IMR-90 (cell line): ENCODE results near the gene SPATA31D4. TPM values are rescaled to one million over a fixed set of nuclear protein-coding genes. Genes with fewer than 3 reads are reported as not detected.
A peak's percentile ranks its signal among the peaks of the same experiment; 100 is the strongest.

Experiments
- ATAC-seq: fragments of 200-7000 bp; cut with Tn5 transposase; 2 replicates; pipeline ENCODE4 v1.9.1; 2020; ENCODE audit warnings: low read depth, mild to moderate bottlenecking, moderate library complexity
- BruUV-seq: library from RNA; stranded (reverse); fragments of 400-500 nt; replicated peaks from 2 replicates; lab custom pipeline; 2021; lab: Mats Ljungman, UMichigan
- CTCF ChIA-PET: fragments of 300-600 bp; formaldehyde crosslinking; extraction: SDS; loops from one replicate; lab custom pipeline; 2021; ENCODE audit warnings: antibody characterized with exemption; lab: Yijun Ruan, JAX
- POLR2A ChIA-PET: fragments of 300-600 bp; sonication (Branson Sonifier 250); formaldehyde crosslinking; loops from one replicate; lab custom pipeline; 2022; ENCODE audit warnings: antibody characterized with exemption; ENCODE audit not compliant: unreplicated experiment; lab: Charles Lee
- DNase-seq: peaks from one replicate; pipeline ENCODE4 v3.0.0; 2013
- H2AFZ ChIP-seq: replicated peaks from 2 replicates; pipeline ENCODE3; 2013; ENCODE audit warnings: low read length, mild to moderate bottlenecking; ENCODE audit not compliant: poor library complexity
- H2AK5ac ChIP-seq: 2 replicates; pipeline ENCODE4 v1.6.1; 2013; ENCODE audit warnings: low read depth, low read length, inconsistent platforms
- H2AK9ac ChIP-seq: replicated peaks from 2 replicates; pipeline ENCODE3; 2013; ENCODE audit warnings: mild to moderate bottlenecking, low read depth, low read length, moderate library complexity; ENCODE audit not compliant: poor library complexity
- H2BK120ac ChIP-seq: 2 replicates; pipeline ENCODE4 v1.6.1; 2013; ENCODE audit warnings: low read depth, low read length, inconsistent platforms
- H2BK15ac ChIP-seq: 3 replicates; pipeline ENCODE4 v1.6.1; 2013; ENCODE audit warnings: low read depth, low read length, inconsistent platforms
- H2BK20ac ChIP-seq: 2 replicates; pipeline ENCODE4 v1.6.1; 2013; ENCODE audit warnings: low read depth, mild to moderate bottlenecking, inconsistent platforms, low read length, moderate library complexity
- H2BK5ac ChIP-seq: 2 replicates; pipeline ENCODE4 v1.6.1; 2013; ENCODE audit warnings: mild to moderate bottlenecking, low read depth, low read length, inconsistent platforms; ENCODE audit not compliant: poor library complexity, severe bottlenecking
- H3K14ac ChIP-seq: replicated peaks from 2 replicates; pipeline ENCODE4 v1.6.1; 2013; ENCODE audit warnings: low read depth, low read length, inconsistent platforms
- H3K18ac ChIP-seq: 2 replicates; pipeline ENCODE4 v1.6.1; 2013; ENCODE audit warnings: low read depth, low read length, control low read depth
- H3K23ac ChIP-seq: 2 replicates; pipeline ENCODE4 v1.6.1; 2013; ENCODE audit warnings: low read depth, low read length, inconsistent platforms
- H3K27ac ChIP-seq: 2 replicates; pipeline ENCODE4 v1.5.1; 2013; ENCODE audit warnings: mild to moderate bottlenecking, control low read depth, low read length; ENCODE audit not compliant: insufficient read depth
- H3K27me3 ChIP-seq: 2 replicates; pipeline ENCODE4 v1.6.1; 2013; ENCODE audit warnings: low read length; ENCODE audit not compliant: control insufficient read depth, insufficient read depth
- H3K36me3 ChIP-seq: 2 replicates; pipeline ENCODE4 v1.6.1; 2013; ENCODE audit warnings: low read length, mixed read lengths; ENCODE audit not compliant: control insufficient read depth, insufficient read depth
- H3K4ac ChIP-seq: 2 replicates; pipeline ENCODE4 v1.6.1; 2013; ENCODE audit warnings: low read depth, low read length, inconsistent platforms
- H3K4me1 ChIP-seq: 2 replicates; pipeline ENCODE4 v1.6.1; 2013; ENCODE audit warnings: low read length, mixed read lengths; ENCODE audit not compliant: control insufficient read depth, insufficient read depth
- H3K4me2 ChIP-seq: 2 replicates; pipeline ENCODE4 v1.6.1; 2013; ENCODE audit warnings: low read depth, mild to moderate bottlenecking, control low read depth, low read length, moderate library complexity
- H3K4me3 ChIP-seq: 2 replicates; pipeline ENCODE4 v1.5.1; 2013; ENCODE audit warnings: low read depth, mild to moderate bottlenecking, control low read depth, low read length, moderate library complexity; ENCODE audit not compliant: insufficient read depth
- H3K56ac ChIP-seq: 2 replicates; pipeline ENCODE4 v1.6.1; 2013; ENCODE audit warnings: low read length, inconsistent platforms; ENCODE audit not compliant: insufficient read depth; ENCODE audit errors: extremely low read depth
- H3K79me1 ChIP-seq, 2 experiments: 2 replicates each; pipeline ENCODE4 v1.6.1; 2013; ENCODE audit warnings: low read length in 2 of 2, inconsistent platforms in 1 of 2, low read depth in 1 of 2
- H3K9ac ChIP-seq: 2 replicates; pipeline ENCODE4 v1.6.1; 2013; ENCODE audit warnings: low read depth, low read length, control low read depth
- H3K9me1 ChIP-seq: 2 replicates; pipeline ENCODE4 v1.6.1; 2013; ENCODE audit warnings: low read length, inconsistent platforms; ENCODE audit not compliant: insufficient read depth
- H3K9me3 ChIP-seq: 2 replicates; pipeline ENCODE4 v1.6.1; 2013; ENCODE audit warnings: low read length; ENCODE audit not compliant: control insufficient read depth, insufficient read depth
- H4K20me1 ChIP-seq: 2 replicates; pipeline ENCODE4 v1.6.1; 2013; ENCODE audit warnings: low read length, inconsistent platforms; ENCODE audit not compliant: insufficient read depth
- H4K5ac ChIP-seq: 2 replicates; pipeline ENCODE4 v1.6.1; 2013; ENCODE audit warnings: mild to moderate bottlenecking, low read depth, low read length, control low read depth
- H4K8ac ChIP-seq, 2 experiments: 2 replicates each; pipeline ENCODE4 v1.6.1; 2013; ENCODE audit warnings: low read depth in 2 of 2, low read length in 2 of 2, control low read depth in 1 of 2, inconsistent platforms in 1 of 2
- H4K91ac ChIP-seq: 2 replicates; pipeline ENCODE4 v1.6.1; 2013; ENCODE audit warnings: low read depth, low read length, inconsistent platforms; ENCODE audit not compliant: insufficient read depth
- BHLHE40 ChIP-seq: fragments of 150-350 bp; IDR thresholded peaks from 2 replicates; pipeline ENCODE4 v1.6.1; 2016; ENCODE audit warnings: mild to moderate bottlenecking, low read depth, low read length
- CEBPB ChIP-seq: IDR thresholded peaks from 2 replicates; pipeline ENCODE4 v1.6.1; 2012; ENCODE audit warnings: low read depth, low read length, improper control_type of control experiment
- CHD1 ChIP-seq: IDR thresholded peaks from 2 replicates; pipeline ENCODE4 v1.6.1; 2012; ENCODE audit warnings: low read depth, low read length, improper control_type of control experiment
- ELK1 ChIP-seq: fragments of 150-350 bp; IDR thresholded peaks from 2 replicates; pipeline ENCODE4 v1.6.1; 2016; ENCODE audit warnings: low read depth, mild to moderate bottlenecking, low read length, moderate library complexity, borderline replicate concordance
- FOS ChIP-seq: fragments of 150-350 bp; IDR thresholded peaks from 2 replicates; pipeline ENCODE4 v1.6.1; 2016; ENCODE audit warnings: low read depth, low read length
- MAFK ChIP-seq: IDR thresholded peaks from 2 replicates; pipeline ENCODE4 v1.6.1; 2012; ENCODE audit warnings: low read depth, low read length, improper control_type of control experiment
- MXI1 ChIP-seq: IDR thresholded peaks from 2 replicates; pipeline ENCODE4 v1.6.1; 2012; ENCODE audit warnings: low read depth, mild to moderate bottlenecking, low read length, moderate library complexity, borderline replicate concordance
- NFE2L2 ChIP-seq: fragments of 150-350 bp; IDR thresholded peaks from 2 replicates; pipeline ENCODE4 v1.6.1; 2016; ENCODE audit warnings: low read depth, mild to moderate bottlenecking, low read length
- POLR2A ChIP-seq: IDR thresholded peaks from 2 replicates; pipeline ENCODE4 v1.6.1; 2012; ENCODE audit warnings: mild to moderate bottlenecking, low read depth, low read length
- RAD21 ChIP-seq: IDR thresholded peaks from 2 replicates; pipeline ENCODE4 v1.6.1; 2012; ENCODE audit warnings: low read length, improper control_type of control experiment
- RCOR1 ChIP-seq: IDR thresholded peaks from 2 replicates; pipeline ENCODE4 v1.6.1; 2012; ENCODE audit warnings: mild to moderate bottlenecking, low read length, improper control_type of control experiment; ENCODE audit not compliant: insufficient replicate concordance
- RFX5 ChIP-seq: IDR thresholded peaks from 2 replicates; pipeline ENCODE4 v1.8.0; 2012; ENCODE audit warnings: low read depth, mild to moderate bottlenecking, low read length, moderate library complexity
- WGBS, 2 experiments: methylation state at CpG; one replicate each; pipeline versions ENCODE4 v1.1.5 to v1.1.7; 2013; ENCODE audit warnings: missing lambda C conversion rate in 2 of 2; ENCODE audit not compliant: insufficient read length in 1 of 2; ENCODE audit errors: extremely low coverage in 2 of 2; 5-methylcytosine and 5-hydroxymethylcytosine counted together
- dilution Hi-C: fragments of 300-500 bp; cut with HindIII; formaldehyde crosslinking; loops from one replicate; pipeline ENCODE4 v1.14.3; 2018; ENCODE audit warnings: low sequenced_read_pairs; ENCODE audit not compliant: unreplicated experiment
- in situ Hi-C: fragments of 300-500 bp; cut with MboI; formaldehyde crosslinking; loops from 3 replicates; pipeline ENCODE4 v1.14.3; 2019; ENCODE audit warnings: low sequenced_read_pairs, inconsistent platforms, mixed read lengths
- intact Hi-C: fragments of 100-400 bp; cut with micrococcal nuclease; formaldehyde crosslinking; loops from 2 replicates; pipeline ENCODE4 v1.10.0; 2022
- polyA plus RNA-seq, 3 experiments: library from polyadenylated mRNA; depleted of rRNA; stranded (reverse); fragments of >200 nt; gene quantifications; 2 replicates each; pipeline ENCODE4 v1.2.3, GENCODE V29; 2012; ENCODE audit warnings: low replicate concordance in 1 of 3
- total RNA-seq: library from RNA; depleted of rRNA; stranded (reverse); fragments of >200 nt; gene quantifications from 2 replicates; pipeline ENCODE4 v1.2.3, GENCODE V29; 2012
- TF ChIP-seq, protein P1 (sequence below): fragments of 150-350 bp; IDR thresholded peaks from 2 replicates; pipeline ENCODE4 v1.6.1; 2017; ENCODE audit warnings: mild to moderate bottlenecking, antibody characterized with exemption, low read length, low read depth

Gene SPATA31D4
- total and polyA plus RNA-seq, 2 of the 4 experiments (the other 2 are of a cell fraction) = not detected

- H2BK20ac ChIP-seq = no peak overlapping the region
- H4K8ac ChIP-seq = no peak overlapping the region
- H3K79me1 ChIP-seq = no peaks in the 10 kb centered on the region
- H3K18ac ChIP-seq = no peak overlapping the region
- H4K5ac ChIP-seq = no peak overlapping the region
- POLR2A ChIA-PET = no interaction called here
- no peak overlapping the region for H3K23ac ChIP-seq
- H2BK15ac ChIP-seq = no peak overlapping the region
- CTCF ChIA-PET = interaction anchor here (0.6 kb wide), 1 partner anchor 363 kb away, joined by 8 read pairs; no protein-coding TSS in a partner anchor
- H3K4me2 ChIP-seq = no peak overlapping the region
- no peaks in the 10 kb centered on the region for H3K9me1 ChIP-seq
- H3K4ac ChIP-seq = no peak overlapping the region
- no peak overlapping the region for H3K56ac ChIP-seq
- H3K9me3 ChIP-seq = no peaks in the 10 kb centered on the region
- H3K4me1 ChIP-seq = peaks cover 3% of the 10 kb centered on the region
- H4K20me1 ChIP-seq = no peaks in the 10 kb centered on the region
- no peak overlapping the region for H4K91ac ChIP-seq
- dilution Hi-C loops (no loop called here), in situ Hi-C loops (no loop called here), intact Hi-C loops (no loop called here)
- no peak overlapping the region for H3K27ac ChIP-seq
- no CpG with 5 or more reads among the region's 1 CpG for WGBS, 2 experiments
- no peak overlapping the region for H3K14ac ChIP-seq
- no peaks in the 10 kb centered on the region for H3K36me3 ChIP-seq
- ATAC-seq (no peak), DNase-seq (peak; percentile 30)
- no peak overlapping the region for H2BK5ac ChIP-seq
- H3K4me3 ChIP-seq = no peak overlapping the region
- no TSS peak for BruUV-seq
- H3K27me3 ChIP-seq = no peaks in the 10 kb centered on the region
- no peak overlapping the region for H2AK5ac ChIP-seq
- no peak overlapping the region for H2AFZ ChIP-seq
- H2AK9ac ChIP-seq = no peak overlapping the region
- H3K9ac ChIP-seq = no peak overlapping the region
- no peak overlapping the region for H2BK120ac ChIP-seq
- TF ChIP-seq NFE2L2 = no peak
- TF ChIP-seq CHD1 = no peak
- TF ChIP-seq RCOR1 = no peak
- TF ChIP-seq, protein P1, sequence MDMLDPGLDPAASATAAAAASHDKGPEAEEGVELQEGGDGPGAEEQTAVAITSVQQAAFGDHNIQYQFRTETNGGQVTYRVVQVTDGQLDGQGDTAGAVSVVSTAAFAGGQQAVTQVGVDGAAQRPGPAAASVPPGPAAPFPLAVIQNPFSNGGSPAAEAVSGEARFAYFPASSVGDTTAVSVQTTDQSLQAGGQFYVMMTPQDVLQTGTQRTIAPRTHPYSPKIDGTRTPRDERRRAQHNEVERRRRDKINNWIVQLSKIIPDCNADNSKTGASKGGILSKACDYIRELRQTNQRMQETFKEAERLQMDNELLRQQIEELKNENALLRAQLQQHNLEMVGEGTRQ = no peak
- TF ChIP-seq ELK1 = no peak
- TF ChIP-seq BHLHE40 = no peak
- no peak for TF ChIP-seq MAFK
- TF ChIP-seq POLR2A = no peak
- TF ChIP-seq FOS = no peak
- no peak for TF ChIP-seq MXI1
- TF ChIP-seq RFX5 = no peak
- no peak for TF ChIP-seq CEBPB
- no peak for TF ChIP-seq RAD21
These were observed 33.3 kb upstream of the SPATA31D4 start for GRCh38 chr9:81894891-81895290.
